ENCODE results near the gene TANC1. TPM values are rescaled to one million over a fixed set of nuclear protein-coding genes. Genes with fewer than 3 reads are reported as not detected.

Gene TANC1
- total RNA-seq, 2 experiments from 2014 or later = 0.70 to 0.92 TPM

GRCh38 chr2:159109517-159109916 is 141.1 kb downstream of the TANC1 start:
- H3K27ac Mint-ChIP-seq = no peak overlapping the region
- no peaks in the 10 kb centered on the region for H3K4me1 Mint-ChIP-seq (ENCODE audit: low read depth)
- ATAC-seq = no peak
- H3K9me3 Mint-ChIP-seq = no peaks in the 10 kb centered on the region
- intact Hi-C loops (cut with micrococcal nuclease) = no loop called here
- H3K36me3 Mint-ChIP-seq (ENCODE audit: low read depth) = no peaks in the 10 kb centered on the region
- TF ChIP-seq CTCF (IDR thresholded peaks at IDR 0.05) = no peak
- H3K4me3 Mint-ChIP-seq = no peak overlapping the region
- H3K27me3 Mint-ChIP-seq = peaks cover 1% of the 10 kb centered on the region
- ChIA-PET POLR2A (no interaction called here), CTCF (interaction anchor here (2.7 kb wide), 1 partner anchor 9 kb away, joined by 14 read pairs; no protein-coding TSS in a partner anchor)
- DNase-seq = no peak

- CTCF ChIA-PET = no interaction called here
Observed at GRCh38 chr2:159110784-159111183, 142.3 kb downstream of the TANC1 start.

GRCh38 chr2:159111346-159111927 is 143.0 kb downstream of the TANC1 start:
- no peak for ATAC-seq
- ChIA-PET CTCF (no interaction called here), POLR2A (no interaction called here)
- DNase-seq = no peak
- Mint-ChIP-seq H3K4me3 (no peak overlapping the region), H3K27me3 (peaks cover 1% of the 10 kb centered on the region), H3K4me1 (ENCODE audit: low read depth) (no peaks in the 10 kb centered on the region), H3K27ac (no peak overlapping the region), H3K36me3 (ENCODE audit: low read depth) (no peaks in the 10 kb centered on the region), H3K9me3 (no peaks in the 10 kb centered on the region)
- intact Hi-C loops (cut with micrococcal nuclease) = no loop called here
- TF ChIP-seq CTCF (IDR thresholded peaks at IDR 0.05) = no peak

More at GRCh38 chr2:159110784-159111183, 142.3 kb downstream of the TANC1 start:
- Mint-ChIP-seq H3K4me3 (no peak overlapping the region), H3K27ac (no peak overlapping the region), H3K9me3 (no peaks in the 10 kb centered on the region), H3K36me3 (ENCODE audit: low read depth) (no peaks in the 10 kb centered on the region), H3K27me3 (peaks cover 1% of the 10 kb centered on the region), H3K4me1 (ENCODE audit: low read depth) (no peaks in the 10 kb centered on the region)
- intact Hi-C loops (cut with micrococcal nuclease) = no loop called here
- DNase-seq (no peak), ATAC-seq (no peak)
- no peak for TF ChIP-seq CTCF (IDR thresholded peaks at IDR 0.05)
- POLR2A ChIA-PET = no interaction called here

GRCh38 chr2:159114835-159115234 is 146.4 kb downstream of the TANC1 start:
- no peak for TF ChIP-seq CTCF (IDR thresholded peaks at IDR 0.05)
- Mint-ChIP-seq H3K27me3 (peaks cover 1% of the 10 kb centered on the region), H3K4me1 (ENCODE audit: low read depth) (peaks cover 4% of the 10 kb centered on the region), H3K27ac (no peak overlapping the region), H3K4me3 (no peak overlapping the region), H3K9me3 (no peaks in the 10 kb centered on the region), H3K36me3 (ENCODE audit: low read depth) (no peaks in the 10 kb centered on the region)
- CTCF ChIA-PET = interaction anchor here (0.7 to 5.0 kb wide), 4 partner anchors 10 to 230 kb away, joined by 3 to 69 read pairs (median 4); no protein-coding TSS in a partner anchor
- POLR2A ChIA-PET = interaction anchor here (1.1 kb wide), 1 partner anchor 9 kb away, joined by 3 read pairs; no protein-coding TSS in a partner anchor
- intact Hi-C loops (cut with micrococcal nuclease) = no loop called here
- ATAC-seq (no peak), DNase-seq (no peak)

GRCh38 chr2:159116922-159117321 is 148.5 kb downstream of the TANC1 start:
- H3K27ac Mint-ChIP-seq = no peak overlapping the region
- ChIA-PET POLR2A (no interaction called here), CTCF (interaction anchor here (2.9 to 5.0 kb wide), 2 partner anchors 13 to 215 kb away, joined by 34 to 69 read pairs; no protein-coding TSS in a partner anchor)
- peaks cover 4% of the 10 kb centered on the region for H3K4me1 Mint-ChIP-seq (ENCODE audit: low read depth)
- H3K4me3 Mint-ChIP-seq = no peak overlapping the region
- intact Hi-C loops (cut with micrococcal nuclease) = no loop called here
- TF ChIP-seq CTCF (IDR thresholded peaks at IDR 0.05) = no peak
- H3K9me3 Mint-ChIP-seq = no peaks in the 10 kb centered on the region
- H3K36me3 Mint-ChIP-seq (ENCODE audit: low read depth) = no peaks in the 10 kb centered on the region
- ATAC-seq = no peak
- DNase-seq = no peak
- peaks cover 1% of the 10 kb centered on the region for H3K27me3 Mint-ChIP-seq
